ENCODE results near the gene B4GALT1.
A peak's percentile ranks its signal among the peaks of the same experiment; 100 is the strongest.

GRCh38 chr9:33167084-33167971, at the start of gene B4GALT1:
- TF ChIP-seq, protein P1, sequence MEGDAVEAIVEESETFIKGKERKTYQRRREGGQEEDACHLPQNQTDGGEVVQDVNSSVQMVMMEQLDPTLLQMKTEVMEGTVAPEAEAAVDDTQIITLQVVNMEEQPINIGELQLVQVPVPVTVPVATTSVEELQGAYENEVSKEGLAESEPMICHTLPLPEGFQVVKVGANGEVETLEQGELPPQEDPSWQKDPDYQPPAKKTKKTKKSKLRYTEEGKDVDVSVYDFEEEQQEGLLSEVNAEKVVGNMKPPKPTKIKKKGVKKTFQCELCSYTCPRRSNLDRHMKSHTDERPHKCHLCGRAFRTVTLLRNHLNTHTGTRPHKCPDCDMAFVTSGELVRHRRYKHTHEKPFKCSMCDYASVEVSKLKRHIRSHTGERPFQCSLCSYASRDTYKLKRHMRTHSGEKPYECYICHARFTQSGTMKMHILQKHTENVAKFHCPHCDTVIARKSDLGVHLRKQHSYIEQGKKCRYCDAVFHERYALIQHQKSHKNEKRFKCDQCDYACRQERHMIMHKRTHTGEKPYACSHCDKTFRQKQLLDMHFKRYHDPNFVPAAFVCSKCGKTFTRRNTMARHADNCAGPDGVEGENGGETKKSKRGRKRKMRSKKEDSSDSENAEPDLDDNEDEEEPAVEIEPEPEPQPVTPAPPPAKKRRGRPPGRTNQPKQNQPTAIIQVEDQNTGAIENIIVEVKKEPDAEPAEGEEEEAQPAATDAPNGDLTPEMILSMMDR (IDR thresholded peaks at IDR 0.05): no peak
- peak in 1 of 2 donors; percentile 62 for TF ChIP-seq POLR2A (IDR thresholded peaks at IDR 0.05)

Data from lower leg skin (tissue), 3 donors.